Activated T-helper 1 cell treated with anti-CD3 and anti-CD28 coated beads, Interleukin-12 subunit alpha, Interleukin-12 subunit beta, Interleukin-2, Interleukin-4 antibody, amounts not matched to agents 30 ng/mL and 10 ng/mL and 1 ng/mL, durations not matched to agents 14 hours and 24 hours and 36 hours (primary cell): Measurements from ENCODE around the gene ATRNL1. TPM values are rescaled to one million over a fixed set of nuclear protein-coding genes. Genes with fewer than 3 reads are reported as not detected.

ENCODE experiments used
- DNase-seq: peaks from one replicate; pipeline ENCODE4 v3.0.0; 2021; ENCODE audit warnings: low spot score
- H3K27ac Mint-ChIP-seq: one replicate; pipeline ENCODE4 v1.8.0; 2021; ENCODE audit warnings: mild to moderate bottlenecking, mixed read lengths
- H3K27me3 Mint-ChIP-seq: one replicate; pipeline ENCODE4 v1.8.0; 2022; ENCODE audit warnings: mild to moderate bottlenecking, moderate library complexity, mixed read lengths; ENCODE audit not compliant: insufficient read depth
- H3K36me3 Mint-ChIP-seq: one replicate; pipeline ENCODE4 v1.8.0; 2021; ENCODE audit warnings: low read depth, mixed read lengths
- H3K4me1 Mint-ChIP-seq: one replicate; pipeline ENCODE4 v1.8.0; 2021; ENCODE audit warnings: low read depth, mixed read lengths
- H3K4me3 Mint-ChIP-seq: one replicate; pipeline ENCODE4 v1.8.0; 2021; ENCODE audit warnings: mild to moderate bottlenecking, moderate library complexity, mixed read lengths
- H3K9me3 Mint-ChIP-seq: one replicate; pipeline ENCODE4 v1.8.0; 2021; ENCODE audit warnings: mixed read lengths
- intact Hi-C: fragments of 100-400 bp; cut with micrococcal nuclease; formaldehyde crosslinking; loops from one replicate; pipeline ENCODE4 v1.15.1; 2024
- total RNA-seq: library from RNA; stranded (reverse); gene quantifications from 2 replicates; pipeline ENCODE4 v1.2.3, GENCODE V29; 2022

ATRNL1 gene
- total RNA-seq, 1 donor from 2014 or later, result not detected

GRCh38 chr10:115831016-115831415 is 737.9 kb downstream of the ATRNL1 start:
- H3K4me3 Mint-ChIP-seq, result no peak overlapping the region
- H3K27me3 Mint-ChIP-seq, result peaks cover 2% of the 10 kb centered on the region
- no peaks in the 10 kb centered on the region for H3K9me3 Mint-ChIP-seq
- intact Hi-C loops, result no loop called here
- no peak overlapping the region for H3K27ac Mint-ChIP-seq
- no peaks in the 10 kb centered on the region for H3K4me1 Mint-ChIP-seq
- H3K36me3 Mint-ChIP-seq, result no peaks in the 10 kb centered on the region
- no peak for DNase-seq

- no peaks in the 10 kb centered on the region for H3K36me3 Mint-ChIP-seq
- no peaks in the 10 kb centered on the region for H3K4me1 Mint-ChIP-seq
- no peak overlapping the region for H3K4me3 Mint-ChIP-seq
- H3K27me3 Mint-ChIP-seq, result peaks cover 2% of the 10 kb centered on the region
- no peaks in the 10 kb centered on the region for H3K9me3 Mint-ChIP-seq
- no peak overlapping the region for H3K27ac Mint-ChIP-seq
- intact Hi-C loops, result no loop called here
- DNase-seq, result no peak
These were observed 740.0 kb downstream of the ATRNL1 start for GRCh38 chr10:115833119-115833518.

DNA sequence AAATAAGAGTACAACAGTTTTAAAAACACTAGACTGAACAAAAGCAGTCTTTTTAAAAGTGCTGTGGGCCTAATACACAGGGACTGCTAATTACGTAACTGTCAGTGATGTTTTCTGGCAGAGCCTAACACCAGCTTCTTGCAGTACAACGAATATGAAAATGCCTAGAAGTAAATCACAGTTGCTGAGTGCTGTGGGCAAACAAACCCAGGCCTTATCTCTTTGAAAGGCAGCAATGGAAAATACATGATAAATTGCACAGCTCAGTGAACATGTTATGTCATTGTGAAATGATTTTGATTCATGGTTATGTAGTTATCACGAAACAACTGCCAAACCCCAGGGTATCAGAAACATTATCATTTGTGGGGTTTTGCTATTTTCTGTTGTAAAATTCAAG is 751.4 kb downstream of the ATRNL1 start:
- DNase-seq, result no peak
- Mint-ChIP-seq H3K27ac (no peak overlapping the region), H3K4me3 (no peak overlapping the region), H3K27me3 (no peaks in the 10 kb centered on the region), H3K36me3 (no peaks in the 10 kb centered on the region), H3K4me1 (no peaks in the 10 kb centered on the region), H3K9me3 (no peaks in the 10 kb centered on the region)
- intact Hi-C loops, result no loop called here

GRCh38 chr10:115845921-115846320 is 752.8 kb downstream of the ATRNL1 start:
- Mint-ChIP-seq H3K4me1 (no peaks in the 10 kb centered on the region), H3K36me3 (no peaks in the 10 kb centered on the region), H3K27ac (no peak overlapping the region), H3K27me3 (no peaks in the 10 kb centered on the region), H3K4me3 (no peak overlapping the region), H3K9me3 (no peaks in the 10 kb centered on the region)
- intact Hi-C loops, result no loop called here
- no peak for DNase-seq

GRCh38 chr10:115846528-115846927 is 753.4 kb downstream of the ATRNL1 start:
- no peaks in the 10 kb centered on the region for H3K9me3 Mint-ChIP-seq
- H3K36me3 Mint-ChIP-seq, result no peaks in the 10 kb centered on the region
- no peak overlapping the region for H3K4me3 Mint-ChIP-seq
- H3K27me3 Mint-ChIP-seq, result no peaks in the 10 kb centered on the region
- no peak overlapping the region for H3K27ac Mint-ChIP-seq
- no peak for DNase-seq
- no peaks in the 10 kb centered on the region for H3K4me1 Mint-ChIP-seq
- intact Hi-C loops, result no loop called here

GRCh38 chr10:115849197-115849596 is 756.0 kb downstream of the ATRNL1 start:
- intact Hi-C loops, result no loop called here
- no peaks in the 10 kb centered on the region for H3K36me3 Mint-ChIP-seq
- no peak overlapping the region for H3K27ac Mint-ChIP-seq
- no peak for DNase-seq
- no peaks in the 10 kb centered on the region for H3K4me1 Mint-ChIP-seq
- H3K9me3 Mint-ChIP-seq, result no peaks in the 10 kb centered on the region
- H3K27me3 Mint-ChIP-seq, result no peaks in the 10 kb centered on the region
- no peak overlapping the region for H3K4me3 Mint-ChIP-seq

DNA sequence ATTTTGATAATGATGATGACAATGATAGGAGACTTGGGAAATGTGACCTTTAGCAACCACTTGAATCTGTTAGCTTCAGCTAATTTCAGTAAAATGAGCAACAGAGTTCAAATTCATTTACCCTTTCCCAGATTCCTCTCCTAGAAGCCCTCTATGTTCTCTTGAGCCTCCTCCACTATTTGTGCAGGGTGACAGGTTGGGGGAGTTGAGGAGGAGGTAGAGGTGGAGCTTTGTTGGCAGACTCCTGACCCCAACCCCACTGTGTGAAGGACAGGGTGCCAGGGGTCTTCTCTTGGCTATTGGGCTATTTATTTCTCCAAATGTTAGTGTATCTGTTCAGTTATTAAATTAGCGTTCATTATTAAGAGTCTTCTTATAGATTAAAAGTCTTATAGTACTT is 757.5 kb downstream of the ATRNL1 start:
- DNase-seq, result no peak
- Mint-ChIP-seq H3K27ac (no peak overlapping the region), H3K27me3 (no peaks in the 10 kb centered on the region), H3K4me1 (no peaks in the 10 kb centered on the region), H3K9me3 (no peaks in the 10 kb centered on the region), H3K36me3 (no peaks in the 10 kb centered on the region), H3K4me3 (no peak overlapping the region)
- intact Hi-C loops, result no loop called here

- no peak for DNase-seq
- Mint-ChIP-seq H3K27me3 (no peaks in the 10 kb centered on the region), H3K4me3 (no peak overlapping the region), H3K4me1 (no peaks in the 10 kb centered on the region), H3K36me3 (no peaks in the 10 kb centered on the region), H3K9me3 (no peaks in the 10 kb centered on the region), H3K27ac (no peak overlapping the region)
- intact Hi-C loops, result no loop called here
These were observed 758.5 kb downstream of the ATRNL1 start for GRCh38 chr10:115851695-115852094.

- intact Hi-C loops, result no loop called here
- no peaks in the 10 kb centered on the region for H3K9me3 Mint-ChIP-seq
- no peak overlapping the region for H3K27ac Mint-ChIP-seq
- H3K4me1 Mint-ChIP-seq, result no peaks in the 10 kb centered on the region
- H3K36me3 Mint-ChIP-seq, result no peaks in the 10 kb centered on the region
- DNase-seq, result no peak
- H3K4me3 Mint-ChIP-seq, result no peak overlapping the region
- H3K27me3 Mint-ChIP-seq, result no peaks in the 10 kb centered on the region
These were observed 761.7 kb downstream of the ATRNL1 start for GRCh38 chr10:115854740-115855435.

GRCh38 chr10:115856580-115856979 is 763.4 kb downstream of the ATRNL1 start:
- no peak for DNase-seq
- intact Hi-C loops, result no loop called here
- Mint-ChIP-seq H3K4me1 (no peaks in the 10 kb centered on the region), H3K27me3 (no peaks in the 10 kb centered on the region), H3K36me3 (no peaks in the 10 kb centered on the region), H3K27ac (no peak overlapping the region), H3K4me3 (no peak overlapping the region), H3K9me3 (no peaks in the 10 kb centered on the region)

DNA sequence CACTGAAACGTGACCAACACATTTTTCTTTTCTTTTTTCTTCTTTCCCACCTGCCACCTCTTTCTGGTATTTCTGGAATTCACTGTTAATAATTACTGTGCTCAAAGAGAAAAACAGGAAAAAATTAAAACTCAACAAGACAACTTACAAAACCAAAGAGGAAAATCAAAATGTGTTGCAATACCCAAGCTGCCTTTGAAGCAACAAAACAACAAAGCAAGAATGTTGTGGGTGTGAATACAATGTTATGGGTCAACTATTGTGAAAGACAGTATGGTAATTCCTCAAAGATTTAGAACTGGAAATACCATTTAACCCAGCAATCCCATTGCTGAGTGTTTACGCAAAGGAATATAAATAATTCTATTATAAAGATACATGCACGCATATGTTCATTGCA is 764.7 kb downstream of the ATRNL1 start:
- Mint-ChIP-seq H3K36me3 (no peaks in the 10 kb centered on the region), H3K27me3 (no peaks in the 10 kb centered on the region), H3K4me3 (no peak overlapping the region), H3K9me3 (no peaks in the 10 kb centered on the region), H3K4me1 (no peaks in the 10 kb centered on the region), H3K27ac (no peak overlapping the region)
- no peak for DNase-seq
- intact Hi-C loops, result no loop called here

DNA sequence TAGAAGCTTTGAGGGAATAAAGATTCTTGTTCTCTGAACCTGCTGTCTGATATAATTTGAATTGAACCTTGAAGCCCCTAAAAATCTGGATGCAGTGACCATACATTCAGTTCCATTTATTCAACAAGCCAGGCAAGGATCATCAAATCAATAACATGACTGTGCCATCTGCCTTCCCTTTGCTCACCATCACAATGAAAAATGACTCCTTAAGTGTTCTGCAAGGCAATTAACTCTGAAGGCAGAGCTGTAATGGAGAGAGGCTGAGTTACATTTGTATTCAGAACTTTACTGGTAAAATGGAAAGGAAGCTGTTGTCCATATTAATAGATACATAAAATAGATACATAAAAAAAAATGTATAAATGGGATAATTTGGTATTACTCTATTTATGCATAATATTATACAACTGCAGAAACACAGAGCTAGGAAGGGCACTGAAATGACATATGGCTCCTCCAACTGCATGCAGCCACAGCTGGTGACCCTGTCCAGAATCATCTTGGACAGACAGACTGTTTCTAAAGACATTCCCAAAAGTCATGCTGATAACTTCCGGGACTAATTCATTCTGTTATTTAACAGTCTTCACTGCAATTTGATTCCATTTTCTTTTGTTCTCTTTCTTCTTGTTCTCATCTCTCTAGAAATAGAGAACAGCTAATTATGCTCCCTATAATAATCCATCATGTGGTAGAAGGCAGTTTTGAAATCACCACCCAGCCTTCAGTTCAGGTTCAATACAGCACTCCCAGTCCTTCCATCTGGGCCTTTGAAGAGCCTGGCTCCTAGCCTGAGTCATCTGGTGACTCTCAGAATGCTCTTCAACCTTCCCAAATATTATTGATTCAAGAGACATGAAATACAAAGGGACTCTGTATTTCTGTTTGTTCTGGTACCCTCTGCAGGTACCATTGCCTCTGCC is 767.3 kb downstream of the ATRNL1 start:
- intact Hi-C loops, result no loop called here
- Mint-ChIP-seq H3K9me3 (no peaks in the 10 kb centered on the region), H3K36me3 (no peaks in the 10 kb centered on the region), H3K27ac (no peak overlapping the region), H3K4me3 (no peak overlapping the region), H3K4me1 (no peaks in the 10 kb centered on the region), H3K27me3 (no peaks in the 10 kb centered on the region)
- no peak for DNase-seq

GRCh38 chr10:115861455-115861854 is 768.3 kb downstream of the ATRNL1 start:
- Mint-ChIP-seq H3K36me3 (no peaks in the 10 kb centered on the region), H3K27me3 (no peaks in the 10 kb centered on the region), H3K4me1 (no peaks in the 10 kb centered on the region), H3K27ac (no peak overlapping the region), H3K9me3 (no peaks in the 10 kb centered on the region), H3K4me3 (no peak overlapping the region)
- no peak for DNase-seq
- intact Hi-C loops, result no loop called here
